SK-N-SH treated with all-trans-retinoic acid at 6 μM for 48 hours (cell line): ENCODE data around the gene UGT1A10.

Experiments used
- ATAC-seq: fragments of 200-7000 bp; cut with Tn5 transposase; 3 replicates; pipeline ENCODE4 v1.9.1; 2020; ENCODE audit warnings: mild to moderate bottlenecking, moderate library complexity
- ARNTL ChIP-seq: fragments of 450-650 bp; formaldehyde crosslinking; IDR thresholded peaks from 2 replicates; pipeline ENCODE4 v1.5.0; 2020; ENCODE audit warnings: low read depth, mild to moderate bottlenecking, moderate library complexity, borderline replicate concordance
- BACH2 ChIP-seq: fragments of 250-450 bp; sonication (Bioruptor Pico); IDR thresholded peaks from 2 replicates; pipeline ENCODE4 v1.9.0; 2021; ENCODE audit warnings: mild to moderate bottlenecking, borderline replicate concordance
- CSDC2 ChIP-seq: fragments of 250-450 bp; sonication (Bioruptor Pico); IDR thresholded peaks from 2 replicates; pipeline ENCODE4 v1.5.0; 2020; ENCODE audit warnings: mild to moderate bottlenecking, moderate library complexity
- ESRRG ChIP-seq: fragments of 250-450 bp; sonication (Bioruptor Pico); IDR thresholded peaks from 2 replicates; pipeline ENCODE4 v1.6.1; 2021; ENCODE audit warnings: mild to moderate bottlenecking
- GLIS3 ChIP-seq: fragments of 250-450 bp; sonication (Bioruptor Pico); IDR thresholded peaks from 2 replicates; pipeline ENCODE4 v1.5.0; 2020; ENCODE audit warnings: mild to moderate bottlenecking, moderate library complexity
- ISL1 ChIP-seq: fragments of 250-450 bp; sonication (Bioruptor Pico); IDR thresholded peaks from 2 replicates; pipeline ENCODE4 v2.1.2; 2022; ENCODE audit warnings: mild to moderate bottlenecking, moderate library complexity
- OSR1 ChIP-seq: fragments of 250-450 bp; sonication (Bioruptor Pico); IDR thresholded peaks from 2 replicates; pipeline ENCODE4 v1.8.0; 2022; ENCODE audit warnings: moderate library complexity, mild to moderate bottlenecking, inconsistent platforms
- PATZ1 ChIP-seq: fragments of 250-450 bp; sonication (Bioruptor Pico); IDR thresholded peaks from 2 replicates; pipeline ENCODE4 v1.8.0; 2020; ENCODE audit warnings: mild to moderate bottlenecking, moderate library complexity, borderline replicate concordance
- PPARA ChIP-seq: fragments of 250-450 bp; sonication (Bioruptor Pico); IDR thresholded peaks from 2 replicates; pipeline ENCODE4 v1.5.0; 2020; ENCODE audit warnings: mild to moderate bottlenecking, borderline replicate concordance
- RARB ChIP-seq: fragments of 250-450 bp; sonication (Bioruptor Pico); IDR thresholded peaks from 2 replicates; pipeline ENCODE4 v1.8.0; 2021; ENCODE audit warnings: mild to moderate bottlenecking, moderate library complexity
- SNAI2 ChIP-seq: fragments of 250-450 bp; sonication (Bioruptor Pico); IDR thresholded peaks from 2 replicates; pipeline ENCODE4 v1.5.0; 2020; ENCODE audit warnings: mild to moderate bottlenecking, moderate library complexity
- TCF4 ChIP-seq: fragments of 250-450 bp; sonication (Bioruptor Pico); IDR thresholded peaks from 2 replicates; pipeline ENCODE4 v1.8.0; 2021; ENCODE audit warnings: mild to moderate bottlenecking, moderate library complexity, borderline replicate concordance
- TOX ChIP-seq: fragments of 250-450 bp; sonication (Bioruptor Pico); IDR thresholded peaks from 2 replicates; pipeline ENCODE4 v1.8.0; 2021; ENCODE audit warnings: mild to moderate bottlenecking, moderate library complexity, borderline replicate concordance
- TSHZ2 ChIP-seq: fragments of 250-450 bp; sonication (Bioruptor Pico); IDR thresholded peaks from 2 replicates; pipeline ENCODE4 v1.5.0; 2020; ENCODE audit warnings: mild to moderate bottlenecking, moderate library complexity
- ZC3H10 ChIP-seq: fragments of 250-450 bp; sonication (Bioruptor Pico); IDR thresholded peaks from 2 replicates; pipeline ENCODE4 v1.5.1; 2021; ENCODE audit warnings: mild to moderate bottlenecking, moderate library complexity
- ZFP3 ChIP-seq: fragments of 250-450 bp; sonication (Bioruptor Pico); IDR thresholded peaks from 2 replicates; pipeline ENCODE4 v1.5.0; 2020; ENCODE audit warnings: mild to moderate bottlenecking, moderate library complexity
- ZNF565 ChIP-seq: fragments of 450-650 bp; formaldehyde crosslinking; conservative IDR thresholded peaks from 2 replicates; pipeline ENCODE4 v1.5.0; 2020; ENCODE audit warnings: low read depth, mild to moderate bottlenecking, moderate library complexity
- ZNF70 ChIP-seq: fragments of 450-650 bp; formaldehyde crosslinking; IDR thresholded peaks from 2 replicates; pipeline ENCODE4 v1.5.0; 2020; ENCODE audit warnings: mild to moderate bottlenecking, moderate library complexity
- ZNF8 ChIP-seq: fragments of 450-650 bp; formaldehyde crosslinking; IDR thresholded peaks from 2 replicates; pipeline ENCODE4 v1.5.0; 2020; ENCODE audit warnings: mild to moderate bottlenecking, moderate library complexity
- TF ChIP-seq, protein P1 (sequence below): fragments of 250-450 bp; sonication (Bioruptor Pico); IDR thresholded peaks from 2 replicates; pipeline ENCODE4 v1.8.0; 2021; ENCODE audit warnings: low read depth, mild to moderate bottlenecking, moderate library complexity, borderline replicate concordance
- TF ChIP-seq, protein P2 (sequence below): fragments of 250-450 bp; sonication (Bioruptor Pico); IDR thresholded peaks from 2 replicates; pipeline ENCODE4 v1.5.1; 2021; ENCODE audit warnings: mild to moderate bottlenecking, moderate library complexity
- TF ChIP-seq, protein P3 (sequence below): fragments of 250-450 bp; sonication (Bioruptor Pico); IDR thresholded peaks from 2 replicates; pipeline ENCODE4 v1.5.1; 2020; ENCODE audit warnings: low read depth, mild to moderate bottlenecking, moderate library complexity

Gene UGT1A10

DNA sequence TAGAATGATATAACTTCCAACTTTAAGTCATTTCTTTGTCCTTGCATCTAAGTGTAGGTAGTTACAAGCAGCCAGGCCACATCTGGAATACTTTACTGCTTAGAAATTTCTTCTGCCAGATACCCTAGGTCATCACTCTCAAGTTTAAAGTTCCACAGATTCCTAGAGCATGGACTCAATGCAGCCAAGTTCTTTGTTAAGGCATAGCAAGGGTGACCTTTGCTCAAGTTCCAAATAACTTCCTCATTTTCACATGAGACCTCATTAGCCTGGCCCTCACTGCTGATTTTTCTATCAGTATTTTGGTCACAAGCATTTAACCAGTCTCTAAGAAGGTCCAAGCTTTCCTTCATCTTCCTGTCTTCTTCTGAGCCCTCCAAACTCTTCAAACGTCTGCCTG is 27.7 kb downstream of the UGT1A10 start:
- no peak for TF ChIP-seq CSDC2 (CRISPR knock-in tag)
- TF ChIP-seq RARB (CRISPR knock-in tag): no peak
- TF ChIP-seq GLIS3 (CRISPR knock-in tag): no peak
- no peak for TF ChIP-seq ISL1 (CRISPR knock-in tag)
- no peak for TF ChIP-seq OSR1 (CRISPR knock-in tag)
- TF ChIP-seq, protein P1, sequence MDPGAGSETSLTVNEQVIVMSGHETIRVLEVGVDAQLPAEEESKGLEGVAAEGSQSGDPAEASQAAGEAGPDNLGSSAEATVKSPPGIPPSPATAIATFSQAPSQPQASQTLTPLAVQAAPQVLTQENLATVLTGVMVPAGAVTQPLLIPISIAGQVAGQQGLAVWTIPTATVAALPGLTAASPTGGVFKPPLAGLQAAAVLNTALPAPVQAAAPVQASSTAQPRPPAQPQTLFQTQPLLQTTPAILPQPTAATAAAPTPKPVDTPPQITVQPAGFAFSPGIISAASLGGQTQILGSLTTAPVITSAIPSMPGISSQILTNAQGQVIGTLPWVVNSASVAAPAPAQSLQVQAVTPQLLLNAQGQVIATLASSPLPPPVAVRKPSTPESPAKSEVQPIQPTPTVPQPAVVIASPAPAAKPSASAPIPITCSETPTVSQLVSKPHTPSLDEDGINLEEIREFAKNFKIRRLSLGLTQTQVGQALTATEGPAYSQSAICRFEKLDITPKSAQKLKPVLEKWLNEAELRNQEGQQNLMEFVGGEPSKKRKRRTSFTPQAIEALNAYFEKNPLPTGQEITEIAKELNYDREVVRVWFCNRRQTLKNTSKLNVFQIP (CRISPR knock-in tag): no peak
- TF ChIP-seq TCF4 (CRISPR knock-in tag): no peak
- TF ChIP-seq PPARA (CRISPR knock-in tag): no peak
- no peak for TF ChIP-seq ZNF8 (CRISPR knock-in tag)
- no peak for TF ChIP-seq BACH2
- no peak for TF ChIP-seq ZNF70 (CRISPR knock-in tag)
- no peak for ATAC-seq

DNA sequence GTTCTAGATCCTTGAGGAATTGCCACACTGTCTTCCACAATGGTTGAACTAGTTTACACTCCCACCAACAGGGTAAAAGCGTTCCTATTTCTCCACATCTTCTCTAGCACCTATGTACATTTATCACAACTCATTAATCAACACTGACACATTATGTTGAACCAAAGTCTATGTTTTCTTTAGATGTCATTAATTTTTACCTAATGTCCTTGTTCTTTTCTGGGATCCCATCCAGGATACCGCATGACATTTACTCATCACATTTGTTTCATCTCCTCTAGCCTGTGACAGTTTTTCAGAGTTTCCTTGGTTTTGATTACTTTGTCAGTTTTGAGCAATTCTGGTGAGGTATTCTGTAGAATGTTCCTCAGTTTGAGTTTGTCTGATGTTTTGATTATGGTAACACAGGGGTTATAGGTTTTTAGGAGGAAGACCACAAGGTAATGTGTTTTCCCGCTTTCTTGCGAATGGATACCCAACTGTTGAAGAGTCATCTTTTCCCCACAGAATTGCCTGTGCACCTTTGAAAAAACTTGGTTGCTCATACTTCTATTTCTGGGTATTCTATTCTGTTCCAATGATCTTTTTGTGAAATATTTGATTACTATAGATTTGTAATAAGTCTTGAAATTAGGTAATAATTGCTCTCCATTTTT is 32.5 kb downstream of the UGT1A10 start:
- TF ChIP-seq PATZ1 (CRISPR knock-in tag) (no peak), PPARA (CRISPR knock-in tag) (no peak)
- TF ChIP-seq, all 23 proteins: peak for 0
- ATAC-seq: no peak

DNA sequence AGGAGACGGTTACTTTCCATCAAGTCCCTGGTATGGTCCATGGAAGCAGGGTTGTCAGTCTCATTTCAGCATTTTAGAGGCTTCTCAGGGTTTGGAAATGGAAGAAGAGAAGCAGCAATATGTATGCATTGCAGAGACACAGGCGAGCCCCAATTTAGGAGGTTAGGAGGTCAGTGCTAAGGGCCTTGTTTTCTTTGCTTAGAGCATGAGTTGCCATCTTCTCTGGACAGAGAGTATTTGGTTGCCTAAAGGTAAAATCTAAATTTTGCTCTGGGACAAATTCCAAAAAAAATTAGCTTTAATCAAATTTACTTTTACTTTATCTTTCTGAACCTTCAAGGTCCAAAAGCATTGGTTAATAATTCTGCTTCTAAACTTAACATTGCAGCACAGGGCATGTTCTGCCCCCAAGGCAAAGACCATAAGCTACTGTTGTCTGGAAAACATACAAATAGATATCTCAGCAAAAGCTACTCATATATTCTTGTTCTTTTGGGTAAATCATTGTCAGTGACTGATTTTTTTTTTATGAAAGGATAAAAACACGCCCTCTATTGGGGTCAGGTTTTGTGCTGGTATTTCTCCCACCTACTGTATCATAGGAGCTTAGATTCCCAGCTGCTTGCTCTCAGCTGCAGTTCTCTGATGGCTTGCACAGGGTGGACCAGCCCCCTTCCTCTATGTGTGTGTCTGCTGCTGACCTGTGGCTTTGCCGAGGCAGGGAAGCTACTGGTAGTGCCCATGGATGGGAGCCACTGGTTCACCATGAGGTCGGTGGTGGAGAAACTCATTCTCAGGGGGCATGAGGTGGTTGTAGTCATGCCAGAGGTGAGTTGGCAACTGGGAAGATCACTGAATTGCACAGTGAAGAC is 35.3 kb downstream of the UGT1A10 start, which contains the start of gene UGT1A9:
TSS of gene UGT1A9 (plus strand) at position 609 of the 872 bp plus-strand sequence. CDS start at position 646, 37 bp downstream.
- no peak for ATAC-seq
- TF ChIP-seq TOX (CRISPR knock-in tag) (no peak), RARB (CRISPR knock-in tag) (no peak), CSDC2 (CRISPR knock-in tag) (no peak), ZFP3 (CRISPR knock-in tag) (no peak), OSR1 (CRISPR knock-in tag) (no peak), TCF4 (CRISPR knock-in tag) (no peak), PATZ1 (CRISPR knock-in tag) (no peak), ISL1 (CRISPR knock-in tag) (no peak), ZNF8 (CRISPR knock-in tag) (no peak), GLIS3 (CRISPR knock-in tag) (no peak), ZC3H10 (CRISPR knock-in tag) (no peak), ESRRG (no peak), SNAI2 (no peak), ARNTL (no peak), ZNF565 (CRISPR knock-in tag) (no peak), TSHZ2 (CRISPR knock-in tag) (no peak)
- TF ChIP-seq, protein P1 (CRISPR knock-in tag): no peak
- TF ChIP-seq, protein P2, sequence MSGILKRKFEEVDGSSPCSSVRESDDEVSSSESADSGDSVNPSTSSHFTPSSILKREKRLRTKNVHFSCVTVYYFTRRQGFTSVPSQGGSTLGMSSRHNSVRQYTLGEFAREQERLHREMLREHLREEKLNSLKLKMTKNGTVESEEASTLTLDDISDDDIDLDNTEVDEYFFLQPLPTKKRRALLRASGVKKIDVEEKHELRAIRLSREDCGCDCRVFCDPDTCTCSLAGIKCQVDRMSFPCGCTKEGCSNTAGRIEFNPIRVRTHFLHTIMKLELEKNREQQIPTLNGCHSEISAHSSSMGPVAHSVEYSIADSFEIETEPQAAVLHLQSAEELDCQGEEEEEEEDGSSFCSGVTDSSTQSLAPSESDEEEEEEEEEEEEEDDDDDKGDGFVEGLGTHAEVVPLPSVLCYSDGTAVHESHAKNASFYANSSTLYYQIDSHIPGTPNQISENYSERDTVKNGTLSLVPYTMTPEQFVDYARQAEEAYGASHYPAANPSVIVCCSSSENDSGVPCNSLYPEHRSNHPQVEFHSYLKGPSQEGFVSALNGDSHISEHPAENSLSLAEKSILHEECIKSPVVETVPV (CRISPR knock-in tag): no peak
- TF ChIP-seq, protein P3, sequence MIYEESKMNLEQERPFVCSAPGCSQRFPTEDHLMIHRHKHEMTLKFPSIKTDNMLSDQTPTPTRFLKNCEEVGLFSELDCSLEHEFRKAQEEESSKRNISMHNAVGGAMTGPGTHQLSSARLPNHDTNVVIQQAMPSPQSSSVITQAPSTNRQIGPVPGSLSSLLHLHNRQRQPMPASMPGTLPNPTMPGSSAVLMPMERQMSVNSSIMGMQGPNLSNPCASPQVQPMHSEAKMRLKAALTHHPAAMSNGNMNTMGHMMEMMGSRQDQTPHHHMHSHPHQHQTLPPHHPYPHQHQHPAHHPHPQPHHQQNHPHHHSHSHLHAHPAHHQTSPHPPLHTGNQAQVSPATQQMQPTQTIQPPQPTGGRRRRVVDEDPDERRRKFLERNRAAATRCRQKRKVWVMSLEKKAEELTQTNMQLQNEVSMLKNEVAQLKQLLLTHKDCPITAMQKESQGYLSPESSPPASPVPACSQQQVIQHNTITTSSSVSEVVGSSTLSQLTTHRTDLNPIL (CRISPR knock-in tag): no peak
